Suprapubic skin (tissue), 3 donors: Measurements from ENCODE around the gene TUBB3.

ENCODE experiments used
- CTCF ChIP-seq, 2 donors: fragments of 200-600 bp in 1 of 2; fragments of 450-650 bp in 1 of 2; sonication (generic) in 1 of 2; IDR thresholded peaks; one replicate each; pipeline ENCODE4 v1.5.1; 2016 to 2019; ENCODE audit warnings: antibody characterized with exemption in 2 of 2, mild to moderate bottlenecking in 1 of 2, moderate library complexity in 1 of 2
- POLR2AphosphoS5 ChIP-seq, 3 donors: sonication (generic); formaldehyde crosslinking; IDR thresholded peaks; one replicate each; pipeline ENCODE4 v1.6.1; 2017; ENCODE audit warnings: antibody characterized with exemption in 3 of 3

DNA sequence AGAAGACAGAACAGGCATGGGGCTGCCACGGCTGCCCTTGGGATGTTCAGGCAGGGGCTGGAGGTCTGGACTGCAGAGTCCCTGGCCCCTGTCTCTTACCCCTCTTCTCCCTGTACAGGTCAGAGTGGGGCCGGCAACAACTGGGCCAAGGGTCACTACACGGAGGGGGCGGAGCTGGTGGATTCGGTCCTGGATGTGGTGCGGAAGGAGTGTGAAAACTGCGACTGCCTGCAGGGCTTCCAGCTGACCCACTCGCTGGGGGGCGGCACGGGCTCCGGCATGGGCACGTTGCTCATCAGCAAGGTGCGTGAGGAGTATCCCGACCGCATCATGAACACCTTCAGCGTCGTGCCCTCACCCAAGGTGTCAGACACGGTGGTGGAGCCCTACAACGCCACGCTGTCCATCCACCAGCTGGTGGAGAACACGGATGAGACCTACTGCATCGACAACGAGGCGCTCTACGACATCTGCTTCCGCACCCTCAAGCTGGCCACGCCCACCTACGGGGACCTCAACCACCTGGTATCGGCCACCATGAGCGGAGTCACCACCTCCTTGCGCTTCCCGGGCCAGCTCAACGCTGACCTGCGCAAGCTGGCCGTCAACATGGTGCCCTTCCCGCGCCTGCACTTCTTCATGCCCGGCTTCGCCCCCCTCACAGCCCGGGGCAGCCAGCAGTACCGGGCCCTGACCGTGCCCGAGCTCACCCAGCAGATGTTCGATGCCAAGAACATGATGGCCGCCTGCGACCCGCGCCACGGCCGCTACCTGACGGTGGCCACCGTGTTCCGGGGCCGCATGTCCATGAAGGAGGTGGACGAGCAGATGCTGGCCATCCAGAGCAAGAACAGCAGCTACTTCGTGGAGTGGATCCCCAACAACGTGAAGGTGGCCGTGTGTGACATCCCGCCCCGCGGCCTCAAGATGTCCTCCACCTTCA, 11.7 kb downstream of the TUBB3 start:
- no peak for TF ChIP-seq POLR2AphosphoS5 (IDR thresholded peaks at IDR 0.05)
- no peak for TF ChIP-seq CTCF (IDR thresholded peaks at IDR 0.05)
